HCT116 (cell line): ENCODE data around the gene P2RY14. TPM values are rescaled to one million over a fixed set of nuclear protein-coding genes. Genes with fewer than 3 reads are reported as not detected.

ENCODE experiments used
- ATAC-seq: fragments of 200-7000 bp; cut with Tn5 transposase; 2 replicates; pipeline ENCODE4 v1.9.1; 2020; ENCODE audit warnings: mild to moderate bottlenecking, moderate library complexity
- BruUV-seq: library from RNA; stranded (reverse); fragments of 400-500 nt; replicated peaks from 2 replicates; lab custom pipeline; 2021; lab: Mats Ljungman, UMichigan
- CTCF ChIA-PET: fragments of 300-600 bp; sonication (Branson Sonifier 250); formaldehyde crosslinking; loops from one replicate; lab custom pipeline; 2021; ENCODE audit warnings: antibody characterized with exemption; lab: Charles Lee
- POLR2A ChIA-PET: fragments of 300-600, 350-600 bp; sonication (Branson Sonifier 250); formaldehyde crosslinking; loops from one replicate; lab custom pipeline; 2021; ENCODE audit warnings: antibody characterized with exemption; lab: Charles Lee
- RAD21 ChIA-PET, 2 experiments: fragments of 300-600 bp; sonication (Branson Sonifier 250); formaldehyde crosslinking; loops; one replicate each; lab custom pipeline; 2023; ENCODE audit warnings: low total read pairs in 2 of 2; ENCODE audit not compliant: uncharacterized antibody in 2 of 2, unreplicated experiment in 2 of 2, low non-redundant PET in 1 of 2; lab: Charles Lee
- DNase-seq: peaks from one replicate; pipeline ENCODE4 v3.0.0-alpha.2; 2010; ENCODE audit warnings: low read depth, low spot score
- H2AFZ ChIP-seq: fragments of 200-600 bp; shearing (Covaris generic), sonication (generic); 2 replicates; pipeline ENCODE4 v1.6.1; 2017; ENCODE audit warnings: low read depth, mixed run types, mixed read lengths, antibody characterized with exemption, low read length; ENCODE audit not compliant: poor library complexity, severe bottlenecking
- H3K27ac ChIP-seq: 2 replicates; pipeline ENCODE4 v1.5.1; 2012; ENCODE audit warnings: low read depth, low read length
- H3K27me3 ChIP-seq: fragments of 200-600 bp; sonication (generic); 2 replicates; pipeline ENCODE4 v1.6.1; 2016; ENCODE audit warnings: mixed run types, low read length, mixed read lengths; ENCODE audit not compliant: insufficient read depth
- H3K36me3 ChIP-seq, 2 experiments: fragments of 200-500 bp in 1 of 2; fragments of 200-600 bp in 1 of 2; sonication (Bioruptor generic) in 1 of 2; sonication (generic) in 1 of 2; 2 replicates each; pipeline versions ENCODE4 v1.5.1 to v1.6.1; 2014 to 2016; ENCODE audit warnings: low read length in 2 of 2, inconsistent platforms in 1 of 2, mixed read lengths in 1 of 2, mixed run types in 1 of 2; ENCODE audit not compliant: insufficient read depth in 2 of 2, control insufficient read depth in 1 of 2
- H3K4me1 ChIP-seq, 2 experiments: fragments of 200-600 bp in 1 of 2; sonication (generic) in 1 of 2; 2 replicates each; pipeline versions ENCODE4 v1.5.1 to v1.6.1; 2012 to 2017; ENCODE audit warnings: low read length in 2 of 2, inconsistent platforms in 1 of 2, mild to moderate bottlenecking in 1 of 2, mixed read lengths in 1 of 2, mixed run types in 1 of 2, moderate library complexity in 1 of 2; ENCODE audit not compliant: insufficient read depth in 2 of 2, control insufficient read depth in 1 of 2
- H3K4me2 ChIP-seq: fragments of 200-600 bp; sonication (generic); 2 replicates; pipeline ENCODE4 v1.6.1; 2017; ENCODE audit warnings: mixed run types, low read length, mixed read lengths
- H3K4me3 ChIP-seq, 2 experiments: fragments of 200-600 bp in 1 of 2; sonication (generic) in 1 of 2; replicated peaks in 1 of 2; 2 replicates each; pipeline ENCODE4 v1.5.1; 2011 to 2016; ENCODE audit warnings: low read length in 2 of 2, control low read depth in 1 of 2, low read depth in 1 of 2, mild to moderate bottlenecking in 1 of 2, mixed read lengths in 1 of 2, mixed run types in 1 of 2
- H3K79me2 ChIP-seq: fragments of 200-600 bp; sonication (generic); 2 replicates; pipeline ENCODE4 v1.6.1; 2017; ENCODE audit warnings: mild to moderate bottlenecking, mixed run types, low read length, moderate library complexity, mixed read lengths; ENCODE audit not compliant: insufficient read depth
- H3K9ac ChIP-seq: fragments of 200-600 bp; sonication (generic); 2 replicates; pipeline ENCODE4 v1.6.1; 2016; ENCODE audit warnings: low read length, mixed read lengths
- H3K9me2 ChIP-seq: fragments of 200-600 bp; sonication (generic), shearing (Covaris generic); 2 replicates; pipeline ENCODE4 v1.6.1; 2017; ENCODE audit warnings: mixed run types, mild to moderate bottlenecking, moderate library complexity; ENCODE audit not compliant: insufficient read depth
- H3K9me3 ChIP-seq, 2 experiments: fragments of 200-500 bp in 1 of 2; fragments of 200-600 bp in 1 of 2; sonication (Bioruptor generic) in 1 of 2; sonication (generic) in 1 of 2; 2 replicates each; pipeline ENCODE4 v1.6.1; 2014 to 2017; ENCODE audit warnings: low read length in 2 of 2, mixed read lengths in 2 of 2, inconsistent platforms in 1 of 2, low read depth in 1 of 2, mild to moderate bottlenecking in 1 of 2, mixed run types in 1 of 2, moderate library complexity in 1 of 2; ENCODE audit not compliant: control insufficient read depth in 1 of 2, insufficient read depth in 1 of 2
- H4K20me1 ChIP-seq: fragments of 200-600 bp; sonication (generic), shearing (Covaris generic); 2 replicates; pipeline ENCODE4 v1.6.1; 2017; ENCODE audit warnings: mixed run types, mild to moderate bottlenecking, moderate library complexity; ENCODE audit not compliant: insufficient read depth
- CBX3 ChIP-seq: IDR thresholded peaks from 2 replicates; pipeline ENCODE4 v1.6.1; 2012; ENCODE audit warnings: low read depth
- EGR1 ChIP-seq: IDR thresholded peaks from 2 replicates; pipeline ENCODE4 v1.6.1; 2012; ENCODE audit warnings: low read depth
- ELF1 ChIP-seq: IDR thresholded peaks from 2 replicates; pipeline ENCODE4 v1.6.1; 2012; ENCODE audit warnings: low read depth, borderline replicate concordance
- EZH2phosphoT487 ChIP-seq: fragments of 200-600 bp; IDR thresholded peaks from 2 replicates; pipeline ENCODE4 v1.6.1; 2018; ENCODE audit warnings: antibody characterized with exemption, borderline replicate concordance
- FOSL1 ChIP-seq: IDR thresholded peaks from 2 replicates; pipeline ENCODE4 v1.6.1; 2012; ENCODE audit warnings: low read depth
- JUND ChIP-seq: IDR thresholded peaks from 2 replicates; pipeline ENCODE4 v1.6.1; 2012
- POLR2AphosphoS5 ChIP-seq: IDR thresholded peaks from 2 replicates; pipeline ENCODE4 v1.6.1; 2011; ENCODE audit warnings: mild to moderate bottlenecking, low read depth, low read length, moderate library complexity
- ZFX ChIP-seq: fragments of 450-650 bp; IDR thresholded peaks from 2 replicates; pipeline ENCODE4 v1.6.1; 2017
- intact Hi-C: fragments of 100-400 bp; cut with micrococcal nuclease; formaldehyde crosslinking; loops from 2 replicates; pipeline ENCODE4 v1.10.0; 2022
- total RNA-seq: library from RNA; stranded (reverse); gene quantifications from one replicate; pipeline ENCODE4 v1.2.1, GENCODE V29; 2021; ENCODE audit not compliant: unreplicated experiment
- TF ChIP-seq, protein P1 (sequence below): IDR thresholded peaks from 2 replicates; pipeline ENCODE4 v1.6.1; 2012; ENCODE audit warnings: low read depth
- TF ChIP-seq, protein P2 (sequence below): IDR thresholded peaks from 2 replicates; pipeline ENCODE4 v1.6.1; 2012

P2RY14 gene
- total RNA-seq, 1 experiment from 2014 or later: not detected

DNA sequence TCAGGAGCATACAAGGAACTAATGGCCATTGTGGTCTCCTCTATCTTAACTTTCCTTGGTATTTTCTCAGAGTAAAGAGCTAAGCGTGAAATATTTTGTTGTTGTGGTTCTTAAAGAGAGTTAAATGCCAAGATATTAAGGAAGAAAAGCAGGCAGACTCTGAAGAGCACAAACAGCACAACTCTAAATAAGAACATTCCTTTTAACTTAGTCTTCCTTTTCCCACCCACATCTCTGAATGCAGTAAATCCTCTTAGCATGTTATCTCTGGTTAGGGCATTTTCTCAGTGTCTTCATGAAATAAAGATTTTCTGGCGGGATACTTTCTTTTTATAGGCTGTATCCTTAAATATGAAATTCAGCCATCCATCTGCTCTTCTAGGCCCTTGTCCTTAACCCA is 36.8 kb upstream of the P2RY14 start:
- Histone ChIP-seq H3K36me3 (no peaks in the 10 kb centered on the region), H3K27ac (no peak overlapping the region), H3K4me1 (peaks cover 44 to 52% of the 10 kb centered on the region in 2 experiments), H3K79me2 (no peaks in the 10 kb centered on the region), H3K9ac (peak overlapping the region; percentile 53), H3K27me3 (no peaks in the 10 kb centered on the region), H3K4me2 (peak overlapping the region; percentile 77), H3K4me3 (peak overlapping the region in 1 of 2 experiments; percentile 53; a peak in 2 of 4 replicates), H3K9me2 (no peaks in the 10 kb centered on the region), H4K20me1 (no peaks in the 10 kb centered on the region), H2AFZ (no peak overlapping the region), H3K9me3 (no peaks in the 10 kb centered on the region)
- ChIA-PET CTCF (no interaction called here), RAD21 (no interaction called here), POLR2A (no interaction called here)
- TF ChIP-seq POLR2AphosphoS5: no peak
- TF ChIP-seq EGR1: peak; percentile 42
- 0 out of 2 replicates have a peak, but pooled peaks have one; percentile 23 for TF ChIP-seq JUND
- peak; percentile 28; the same call in 1 of the 2 replicates for TF ChIP-seq FOSL1
- ATAC-seq: no peak
- no TSS peak for BruUV-seq
- intact Hi-C loops: no loop called here
- DNase-seq: no peak

DNA sequence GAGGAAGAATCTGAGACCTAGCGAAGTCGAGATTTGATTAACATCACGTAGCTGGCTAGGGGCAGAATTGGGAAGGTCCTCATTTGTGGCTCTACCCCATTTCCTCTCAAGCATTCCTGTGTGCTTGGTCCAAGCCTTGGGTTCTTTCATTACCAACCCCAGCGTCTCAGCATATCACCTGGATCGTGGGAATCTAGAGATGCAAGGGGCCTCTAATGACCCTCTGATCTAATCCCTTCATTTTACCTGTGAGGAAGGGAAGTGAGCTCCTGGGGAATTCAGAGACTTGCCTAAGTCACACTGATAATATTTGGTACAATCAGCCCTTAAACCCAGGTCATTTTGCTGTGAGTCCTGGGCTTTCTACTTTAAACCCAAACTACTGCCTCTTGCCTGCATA is 36.3 kb upstream of the P2RY14 start:
- CTCF ChIA-PET: interaction anchor here (1.5 kb wide), 1 partner anchor 13 kb away, joined by 4 read pairs; no protein-coding TSS in a partner anchor
- TF ChIP-seq ZFX (no peak), EZH2phosphoT487 (no peak), CBX3 (no peak), ELF1 (no peak)
- TF ChIP-seq, protein P1, sequence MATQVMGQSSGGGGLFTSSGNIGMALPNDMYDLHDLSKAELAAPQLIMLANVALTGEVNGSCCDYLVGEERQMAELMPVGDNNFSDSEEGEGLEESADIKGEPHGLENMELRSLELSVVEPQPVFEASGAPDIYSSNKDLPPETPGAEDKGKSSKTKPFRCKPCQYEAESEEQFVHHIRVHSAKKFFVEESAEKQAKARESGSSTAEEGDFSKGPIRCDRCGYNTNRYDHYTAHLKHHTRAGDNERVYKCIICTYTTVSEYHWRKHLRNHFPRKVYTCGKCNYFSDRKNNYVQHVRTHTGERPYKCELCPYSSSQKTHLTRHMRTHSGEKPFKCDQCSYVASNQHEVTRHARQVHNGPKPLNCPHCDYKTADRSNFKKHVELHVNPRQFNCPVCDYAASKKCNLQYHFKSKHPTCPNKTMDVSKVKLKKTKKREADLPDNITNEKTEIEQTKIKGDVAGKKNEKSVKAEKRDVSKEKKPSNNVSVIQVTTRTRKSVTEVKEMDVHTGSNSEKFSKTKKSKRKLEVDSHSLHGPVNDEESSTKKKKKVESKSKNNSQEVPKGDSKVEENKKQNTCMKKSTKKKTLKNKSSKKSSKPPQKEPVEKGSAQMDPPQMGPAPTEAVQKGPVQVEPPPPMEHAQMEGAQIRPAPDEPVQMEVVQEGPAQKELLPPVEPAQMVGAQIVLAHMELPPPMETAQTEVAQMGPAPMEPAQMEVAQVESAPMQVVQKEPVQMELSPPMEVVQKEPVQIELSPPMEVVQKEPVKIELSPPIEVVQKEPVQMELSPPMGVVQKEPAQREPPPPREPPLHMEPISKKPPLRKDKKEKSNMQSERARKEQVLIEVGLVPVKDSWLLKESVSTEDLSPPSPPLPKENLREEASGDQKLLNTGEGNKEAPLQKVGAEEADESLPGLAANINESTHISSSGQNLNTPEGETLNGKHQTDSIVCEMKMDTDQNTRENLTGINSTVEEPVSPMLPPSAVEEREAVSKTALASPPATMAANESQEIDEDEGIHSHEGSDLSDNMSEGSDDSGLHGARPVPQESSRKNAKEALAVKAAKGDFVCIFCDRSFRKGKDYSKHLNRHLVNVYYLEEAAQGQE: no peak
- TF ChIP-seq, protein P2, sequence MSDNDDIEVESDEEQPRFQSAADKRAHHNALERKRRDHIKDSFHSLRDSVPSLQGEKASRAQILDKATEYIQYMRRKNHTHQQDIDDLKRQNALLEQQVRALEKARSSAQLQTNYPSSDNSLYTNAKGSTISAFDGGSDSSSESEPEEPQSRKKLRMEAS: no peak

More for the DNA sequence above, 36.3 kb upstream of the P2RY14 start:
- Histone ChIP-seq H3K9me2 (no peaks in the 10 kb centered on the region), H3K4me2 (peak overlapping the region; percentile 77), H3K9ac (peak overlapping the region; percentile 53; the same call in 1 of the 2 replicates), H3K4me1 (peaks cover 44 to 52% of the 10 kb centered on the region in 2 experiments), H3K9me3 (no peaks in the 10 kb centered on the region), H3K27ac (no peak overlapping the region), H3K36me3 (no peaks in the 10 kb centered on the region), H3K79me2 (no peaks in the 10 kb centered on the region), H3K4me3 (no peak overlapping the region), H2AFZ (no peak overlapping the region), H3K27me3 (no peaks in the 10 kb centered on the region), H4K20me1 (no peaks in the 10 kb centered on the region)
- no peak for DNase-seq
- BruUV-seq: no TSS peak
- intact Hi-C loops: no loop called here
- ChIA-PET POLR2A (interaction anchor here (1.0 kb wide), 1 partner anchor 9 kb away, joined by 4 read pairs; no protein-coding TSS in a partner anchor), RAD21 (no interaction called here)
- ATAC-seq: no peak
